Measurements from ENCODE around the gene TXNDC8.
"Not testable (repeated sequence)": the region's sequence is repeated elsewhere in the genome, so short reads cannot be mapped to it uniquely, and the experiment has no call there.

The TXNDC8 gene

GRCh38 chr9:110327716-110328115 is 9.9 kb downstream of the TXNDC8 start:
- DNase-seq (ENCODE audit: low spot score) = no peak

- DNase-seq (ENCODE audit: low spot score) = no peak
These were observed 13.8 kb downstream of the TXNDC8 start for GRCh38 chr9:110323818-110324217.

GRCh38 chr9:110320651-110321445 is 16.8 kb downstream of the TXNDC8 start:
- DNase-seq (ENCODE audit: low spot score) = no peak

GRCh38 chr9:110319781-110320492 is 17.7 kb downstream of the TXNDC8 start:
- DNase-seq (ENCODE audit: low spot score) = no peak

- DNase-seq (ENCODE audit: low spot score) = no peak
These were observed 19.8 kb downstream of the TXNDC8 start for GRCh38 chr9:110317911-110318310.

GRCh38 chr9:110316261-110317075 is 21.2 kb downstream of the TXNDC8 start:
- no peak for DNase-seq (ENCODE audit: low spot score)

GRCh38 chr9:110311978-110312377 is 25.7 kb downstream of the TXNDC8 start:
- DNase-seq (ENCODE audit: low spot score) = not testable (repeated sequence)

- no peak for DNase-seq (ENCODE audit: low spot score)
These were observed 28.0 kb downstream of the TXNDC8 start for GRCh38 chr9:110309681-110310080.

- DNase-seq (ENCODE audit: low spot score) = no peak
These were observed 29.0 kb downstream of the TXNDC8 start for GRCh38 chr9:110308633-110309038.

- no peak for DNase-seq (ENCODE audit: low spot score)
These were observed 30.5 kb downstream of the TXNDC8 start for GRCh38 chr9:110307191-110307590.

GRCh38 chr9:110303133-110303532 is 34.5 kb downstream of the TXNDC8 start:
- DNase-seq (ENCODE audit: low spot score) = no peak

GRCh38 chr9:110298043-110298605 is 39.5 kb downstream of the TXNDC8 start:
- no peak for DNase-seq (ENCODE audit: low spot score)

GRCh38 chr9:110293248-110293647 is 44.4 kb downstream of the TXNDC8 start:
- DNase-seq (ENCODE audit: low spot score) = no peak

GRCh38 chr9:110291921-110292557 is 45.6 kb downstream of the TXNDC8 start:
- no peak for DNase-seq (ENCODE audit: low spot score)

GRCh38 chr9:110290001-110290400 is 47.7 kb downstream of the TXNDC8 start:
- no peak for DNase-seq (ENCODE audit: low spot score)

- DNase-seq (ENCODE audit: low spot score) = no peak
These were observed 49.2 kb downstream of the TXNDC8 start for GRCh38 chr9:110288503-110288902.

- no peak for DNase-seq (ENCODE audit: low spot score)
These were observed 50.4 kb downstream of the TXNDC8 start for GRCh38 chr9:110287289-110287680.

GRCh38 chr9:110284211-110284844 is 53.3 kb downstream of the TXNDC8 start:
- DNase-seq (ENCODE audit: low spot score) = no peak

GRCh38 chr9:110283751-110284150 is 53.9 kb downstream of the TXNDC8 start:
- no peak for DNase-seq (ENCODE audit: low spot score)

GRCh38 chr9:110282739-110283081 is 55.0 kb downstream of the TXNDC8 start:
- no peak for DNase-seq (ENCODE audit: low spot score)

- no peak for DNase-seq (ENCODE audit: low spot score)
These were observed 55.5 kb downstream of the TXNDC8 start for GRCh38 chr9:110282018-110282738.
